GF-D8 (cell line): ENCODE measurements around the gene CNTRL.
A peak's percentile ranks its signal among the peaks of the same experiment; 100 is the strongest.
"Not testable (repeated sequence)": the region's sequence is repeated elsewhere in the genome, so short reads cannot be mapped to it uniquely, and the experiment has no call there.

ENCODE experiments used
- DNase-seq: peaks from one replicate; lab custom pipeline; 2025; lab: John Stamatoyannopoulos, UW

The CNTRL gene

GRCh38 chr9:121133104-121133816 is 58.5 kb downstream of the CNTRL start:
- no peak for DNase-seq

DNA sequence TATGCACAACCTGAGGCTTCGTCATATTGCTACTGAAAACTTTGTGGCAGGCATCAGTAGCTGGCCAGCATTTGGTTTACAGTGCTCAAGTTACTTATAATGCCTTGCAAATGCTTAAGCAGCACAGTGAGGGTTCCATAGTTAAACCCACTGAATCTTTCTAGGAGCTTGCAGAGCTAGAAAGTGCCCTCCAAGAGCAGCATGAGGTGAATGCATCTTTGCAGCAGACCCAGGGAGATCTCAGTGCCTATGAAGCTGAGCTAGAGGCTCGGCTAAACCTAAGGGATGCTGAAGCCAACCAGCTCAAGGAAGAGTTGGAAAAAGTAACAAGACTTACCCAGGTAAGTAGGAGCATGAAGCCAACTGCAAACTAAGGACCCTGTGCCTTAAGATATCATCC is 60.9 kb downstream of the CNTRL start:
- no peak for DNase-seq

- no peak for DNase-seq
Observed at GRCh38 chr9:121138561-121138960, 63.8 kb downstream of the CNTRL start.

- no peak for DNase-seq
Observed at GRCh38 chr9:121138973-121139372, 64.2 kb downstream of the CNTRL start.

DNA sequence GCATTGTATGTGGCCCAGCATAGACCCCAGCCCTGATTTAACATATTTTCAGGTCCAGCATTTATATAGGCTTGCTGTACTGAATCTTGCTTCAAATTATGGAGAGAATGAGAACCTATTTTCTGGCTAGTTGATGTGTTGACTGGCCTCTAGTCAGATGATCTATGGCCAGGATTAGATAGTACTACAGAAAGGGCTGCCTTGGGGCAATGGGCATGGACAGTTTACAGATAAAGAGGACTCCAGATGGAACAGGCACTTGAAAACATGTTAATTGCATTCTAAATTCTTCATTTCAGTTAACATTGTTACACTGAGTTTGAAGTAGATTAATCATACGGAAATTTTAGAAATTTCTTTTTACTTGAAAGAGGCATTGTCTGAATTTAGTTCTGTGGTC is 65.4 kb downstream of the CNTRL start:
- no peak for DNase-seq

DNA sequence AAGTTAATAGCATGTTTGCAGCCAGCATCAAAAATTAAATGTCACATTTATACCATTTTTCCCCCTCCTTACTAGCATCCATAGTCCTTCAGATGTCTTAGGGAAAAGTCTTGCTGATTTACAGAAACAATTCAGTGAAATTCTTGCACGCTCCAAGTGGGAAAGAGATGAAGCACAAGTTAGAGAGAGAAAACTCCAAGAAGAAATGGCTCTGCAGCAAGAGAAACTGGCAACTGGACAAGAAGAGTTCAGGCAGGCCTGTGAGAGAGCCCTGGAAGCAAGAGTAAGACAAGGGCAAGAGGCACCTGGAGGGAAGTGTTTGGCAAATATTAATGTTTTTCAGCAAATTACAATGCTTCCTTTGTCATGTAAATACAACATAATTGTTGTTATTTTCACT is 66.6 kb downstream of the CNTRL start:
- no peak for DNase-seq

- no peak for DNase-seq
Observed at GRCh38 chr9:121141706-121142105, 67.0 kb downstream of the CNTRL start.

GRCh38 chr9:121143771-121144170 is 69.0 kb downstream of the CNTRL start:
- no peak for DNase-seq

DNA sequence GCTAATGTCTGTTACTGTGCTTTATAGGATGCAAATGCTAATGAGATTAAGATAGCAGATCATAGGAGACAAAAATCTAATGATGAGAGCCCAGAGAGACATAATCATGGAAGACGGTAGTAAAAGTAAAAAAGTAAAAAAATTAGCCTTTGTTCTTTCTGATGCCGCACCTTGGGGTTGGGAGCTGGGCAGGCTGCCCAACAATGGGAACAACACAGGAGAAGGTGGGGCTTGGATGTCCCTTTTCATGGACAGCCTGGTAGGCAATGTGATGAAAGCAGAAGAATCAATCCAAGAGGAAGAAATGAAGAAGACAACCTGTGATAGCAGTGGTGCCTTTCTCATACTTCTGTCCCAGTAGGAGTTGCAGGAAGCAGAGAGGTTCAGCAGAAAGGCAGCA is 69.7 kb downstream of the CNTRL start:
- no peak for DNase-seq

DNA sequence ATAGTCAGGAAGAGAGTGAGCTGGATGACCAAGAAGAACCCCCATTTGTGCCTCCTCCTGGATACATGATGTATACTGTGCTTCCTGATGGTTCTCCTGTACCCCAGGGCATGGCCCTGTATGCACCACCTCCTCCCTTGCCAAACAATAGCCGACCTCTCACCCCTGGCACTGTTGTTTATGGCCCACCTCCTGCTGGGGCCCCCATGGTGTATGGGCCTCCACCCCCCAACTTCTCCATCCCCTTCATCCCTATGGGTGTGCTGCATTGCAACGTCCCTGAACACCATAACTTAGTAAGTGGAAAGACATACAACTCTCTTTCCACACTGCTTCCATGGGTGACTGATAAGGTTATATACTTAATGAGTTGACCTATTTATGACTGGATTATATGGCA is 75.4 kb downstream of the CNTRL start:
- no peak for DNase-seq

DNA sequence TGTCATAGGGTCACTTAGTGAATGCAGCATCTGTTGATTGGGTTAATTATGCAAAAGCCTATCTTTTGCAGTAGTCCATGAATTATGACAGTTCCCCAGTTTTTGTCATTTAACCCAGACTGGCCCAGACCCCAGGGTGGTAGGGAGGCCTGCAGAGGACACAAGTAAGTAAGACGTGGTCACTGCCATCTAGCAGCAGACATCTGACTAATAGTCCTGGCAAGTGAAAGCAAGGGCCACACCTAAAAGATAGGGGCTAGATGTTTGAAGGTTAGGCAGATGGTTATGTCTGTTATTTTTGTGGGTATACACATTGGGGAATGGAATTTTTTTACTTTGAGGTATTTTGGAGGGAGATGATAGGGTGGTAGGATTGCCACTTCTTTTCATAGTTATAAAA is 78.9 kb downstream of the CNTRL start:
- DNase-seq: no peak

- no peak for DNase-seq
Observed at GRCh38 chr9:121154782-121155181, 80.0 kb downstream of the CNTRL start.

DNA sequence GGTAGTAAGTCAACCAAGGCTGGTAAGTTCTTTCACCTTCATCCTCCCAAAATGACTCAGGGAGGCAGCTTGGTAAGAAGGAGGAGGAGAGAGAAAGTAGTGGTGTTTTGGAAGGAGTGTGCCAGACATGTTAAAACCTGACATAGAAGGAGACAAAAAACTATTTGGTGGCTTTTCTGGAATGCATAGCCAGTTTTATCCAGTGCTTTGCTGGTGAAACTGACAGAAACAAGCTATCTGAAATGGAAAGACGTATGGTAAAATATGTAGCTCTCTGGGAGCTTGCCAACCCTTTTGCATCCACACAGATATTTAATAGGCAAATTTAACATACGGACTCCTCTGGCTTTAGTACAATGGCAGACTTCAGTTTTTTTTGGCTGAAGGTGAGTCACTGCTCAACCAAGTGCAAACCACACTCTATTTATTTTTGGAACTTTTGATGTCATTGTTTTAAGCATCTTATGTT is 81.5 kb downstream of the CNTRL start:
- no peak for DNase-seq

GRCh38 chr9:121157939-121158338 is 83.2 kb downstream of the CNTRL start:
- no peak for DNase-seq

- DNase-seq: peak; percentile 83
Observed at GRCh38 chr9:121160025-121160424, 85.3 kb downstream of the CNTRL start.

- DNase-seq: no peak
Observed at GRCh38 chr9:121168052-121168451, 93.3 kb downstream of the CNTRL start.

DNA sequence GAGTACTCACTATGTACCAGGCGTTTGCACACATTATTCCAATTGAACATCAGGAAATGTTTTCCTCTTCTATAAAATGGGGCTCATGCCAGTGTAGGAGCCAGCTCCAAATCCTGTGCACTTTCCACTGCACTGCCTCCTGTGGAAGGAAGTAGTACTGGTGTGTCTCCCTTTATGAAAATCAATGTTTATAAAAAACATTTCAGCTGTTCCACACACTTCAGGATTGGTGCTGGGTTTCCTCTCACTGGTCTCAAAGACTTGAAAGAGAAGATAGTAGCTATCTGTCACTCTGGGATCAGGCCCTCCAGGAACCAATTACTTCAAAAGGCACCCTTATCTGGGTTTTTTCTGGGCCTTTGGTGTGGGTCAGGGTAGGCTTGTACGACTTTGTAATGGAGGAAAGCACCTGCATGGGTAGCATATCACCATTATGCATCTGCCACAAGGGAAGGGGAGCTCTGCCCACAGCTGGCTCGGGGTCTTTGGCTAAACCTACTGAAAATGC is 94.4 kb downstream of the CNTRL start:
- DNase-seq: no peak

- DNase-seq: no peak
Observed at GRCh38 chr9:121171236-121171635, 96.5 kb downstream of the CNTRL start.

GRCh38 chr9:121172726-121173487 is 98.2 kb downstream of the CNTRL start:
- no peak for DNase-seq

DNA sequence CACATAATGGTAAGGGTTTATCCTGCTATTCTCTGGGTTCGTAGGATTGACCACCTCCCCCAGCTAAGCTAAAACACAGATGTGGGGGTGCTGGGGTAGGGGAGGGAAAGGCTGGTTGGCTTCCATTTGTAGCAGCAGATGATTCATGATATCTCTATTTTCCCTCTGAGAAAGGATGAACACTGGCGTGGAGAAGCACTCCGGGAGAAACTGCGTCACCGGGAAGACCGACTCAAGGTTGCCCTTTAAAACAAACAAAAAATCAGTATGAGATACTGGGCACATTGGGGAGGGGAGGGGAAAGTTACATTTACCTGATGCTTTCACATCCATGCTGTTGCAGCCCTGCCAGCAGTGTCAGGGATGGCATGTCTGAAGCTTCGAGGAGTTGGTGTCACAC is 98.7 kb downstream of the CNTRL start:
- no peak for DNase-seq

DNA sequence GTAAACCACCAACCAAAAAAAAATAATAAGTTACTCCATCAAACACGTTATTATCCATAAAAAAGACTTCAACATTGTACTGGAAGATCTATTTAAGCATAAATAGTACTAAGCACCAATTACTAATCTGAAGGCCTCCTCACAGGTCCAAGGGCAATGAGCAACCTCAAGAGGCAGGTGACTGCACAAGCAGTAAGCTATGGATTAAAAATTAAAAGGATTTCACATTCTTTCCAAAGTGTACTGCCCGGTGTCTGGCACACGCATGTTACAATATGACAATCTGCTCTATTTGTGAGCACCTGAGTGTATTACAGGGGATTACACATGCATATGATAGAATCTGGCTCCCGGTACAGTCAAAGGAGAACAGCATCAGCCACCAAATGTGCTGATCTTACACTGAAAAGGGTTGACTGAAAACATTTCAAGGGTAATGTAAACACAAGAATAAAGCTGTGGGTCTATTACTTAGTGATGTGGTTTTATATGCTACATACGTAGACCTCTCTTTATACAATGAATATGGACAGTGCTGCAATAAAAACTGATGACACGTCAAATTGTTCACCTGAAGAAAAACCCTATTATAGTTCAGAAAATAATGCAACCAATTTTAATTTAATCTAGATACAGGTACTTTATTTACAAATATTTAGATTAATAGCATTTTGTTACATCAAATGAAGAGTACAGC is 104.1 kb downstream of the CNTRL start:
- no peak for DNase-seq

- not testable (repeated sequence) for DNase-seq
Observed at GRCh38 chr9:121179373-121179721, 104.6 kb downstream of the CNTRL start.
